ENCODE results near the gene KIF16B.
"Not testable (repeated sequence)": the region's sequence is repeated elsewhere in the genome, so short reads cannot be mapped to it uniquely, and the experiment has no call there.

Gene KIF16B

GRCh38 chr20:16590041-16590633 lies 16.9 kb upstream of the KIF16B start:
- no peak for DNase-seq

DNA sequence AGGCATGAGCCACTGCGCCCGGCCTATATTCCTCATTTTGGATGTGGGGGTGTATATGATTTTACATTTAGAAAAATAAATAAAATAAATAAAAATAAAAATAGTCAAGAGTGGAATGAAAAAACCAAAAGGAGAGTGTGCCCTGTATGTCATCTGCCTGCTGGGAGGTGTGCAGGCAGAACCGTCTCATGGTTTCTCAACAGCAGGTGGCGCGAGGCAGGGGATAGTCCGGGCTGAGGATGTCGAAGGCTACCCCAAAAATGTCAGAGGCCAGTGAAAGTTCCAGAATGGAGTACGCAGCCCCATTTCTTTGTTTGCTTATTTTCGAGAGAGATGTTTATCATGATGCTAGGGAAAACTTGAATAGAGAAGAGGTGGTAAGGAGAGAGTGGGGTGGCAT lies 16.4 kb upstream of the KIF16B start:
- DNase-seq, result no peak

- no peak for DNase-seq
Measured at GRCh38 chr20:16588241-16588640, 15.0 kb upstream of the KIF16B start.

- no peak for DNase-seq
Measured at GRCh38 chr20:16587066-16587465, 13.8 kb upstream of the KIF16B start.

- DNase-seq, result no peak
Measured at GRCh38 chr20:16583474-16583873, 10.2 kb upstream of the KIF16B start.

GRCh38 chr20:16581241-16581640 lies 8.0 kb upstream of the KIF16B start:
- no peak for DNase-seq

DNA sequence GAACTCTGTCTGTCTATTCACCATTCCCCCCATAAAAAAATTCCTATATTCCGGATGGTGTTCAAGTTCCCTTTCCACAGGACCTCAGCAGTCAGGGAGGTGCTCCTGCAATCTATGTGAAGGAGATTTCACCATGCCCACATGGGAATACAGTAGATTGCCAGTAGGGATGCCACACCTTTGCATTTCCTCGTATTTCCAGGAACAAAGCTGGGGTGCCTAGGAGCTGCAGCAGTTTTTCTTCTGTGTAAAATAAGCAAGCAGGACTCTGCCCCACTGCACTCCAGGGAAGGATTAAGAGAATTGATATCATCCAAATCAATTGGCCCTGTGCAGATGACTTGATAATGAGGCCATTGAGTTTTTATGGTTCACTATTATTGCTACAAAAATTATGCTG lies 7.4 kb upstream of the KIF16B start:
- no peak for DNase-seq

DNA sequence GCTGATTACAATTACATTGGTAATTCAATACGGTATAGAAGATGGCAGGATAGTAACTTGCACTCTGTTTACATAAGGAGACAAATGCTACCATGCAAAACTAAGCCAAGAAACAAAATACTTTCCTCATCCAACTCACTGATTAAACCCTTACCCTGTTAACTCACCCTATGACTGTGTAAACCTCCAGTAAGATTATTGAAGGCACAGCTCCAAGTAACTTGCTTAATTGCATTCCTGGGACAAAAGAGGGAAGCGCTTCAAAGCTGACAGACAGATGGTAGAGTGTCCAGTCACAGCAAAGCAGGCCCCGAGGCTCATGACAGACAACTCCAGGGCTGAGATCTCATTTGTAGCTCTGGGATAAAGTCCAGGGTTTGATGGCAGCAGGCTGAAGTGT lies 6.9 kb upstream of the KIF16B start:
- DNase-seq, result no peak

DNA sequence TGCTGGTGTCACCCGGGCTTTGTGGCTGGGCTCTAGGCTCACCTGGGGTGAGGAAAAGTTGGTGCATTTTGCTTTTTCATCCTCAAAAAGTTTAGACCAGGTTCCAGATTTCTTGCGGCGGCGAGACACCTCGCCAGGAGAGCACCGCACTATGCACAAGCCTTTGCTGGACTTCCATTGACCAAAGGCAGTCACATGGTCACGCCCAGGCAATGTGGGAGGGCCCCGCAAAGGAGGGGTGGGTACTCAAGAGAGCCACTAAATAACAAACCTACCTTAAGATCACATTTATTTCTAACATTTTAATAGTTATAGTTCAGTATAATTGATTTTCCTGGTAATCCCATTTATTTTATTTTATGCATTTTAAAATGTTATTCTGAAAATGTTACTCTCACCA lies 3.0 kb upstream of the KIF16B start:
- no peak for DNase-seq

DNA sequence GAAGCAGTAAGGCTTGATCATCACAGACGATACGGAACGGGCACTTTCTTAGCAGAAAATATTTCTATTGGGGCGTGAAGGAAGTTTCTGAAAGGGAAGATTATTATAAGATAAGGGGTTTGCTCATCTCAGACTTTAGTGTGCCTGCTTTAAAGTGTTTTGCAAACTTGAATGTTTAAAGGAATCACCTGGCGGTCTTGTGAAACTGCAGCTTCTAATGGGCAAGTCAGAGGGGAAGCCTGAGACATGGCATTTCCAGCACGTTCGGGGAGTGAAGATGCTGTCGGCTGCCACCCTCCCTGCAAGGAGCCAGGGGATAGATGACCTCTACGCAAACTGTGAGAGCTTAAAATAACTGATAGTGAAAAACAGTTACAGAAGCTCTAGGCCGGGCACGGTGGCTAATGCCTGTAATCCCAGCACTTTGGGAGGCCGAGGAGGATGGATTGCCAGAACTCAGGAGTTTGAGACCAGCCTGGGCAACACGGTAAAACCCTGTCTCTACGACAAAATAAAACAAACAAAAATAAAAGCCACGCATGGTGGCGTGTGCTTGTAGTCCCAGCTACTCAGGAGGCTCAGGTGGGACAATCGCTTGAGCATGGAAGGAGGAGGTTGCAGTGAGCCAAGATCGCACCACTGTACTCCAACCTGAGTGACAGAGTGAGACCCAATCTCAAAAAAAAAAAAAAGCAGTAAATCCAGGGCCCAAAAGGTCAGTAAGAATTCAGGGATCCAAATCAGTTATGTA lies 2.3 kb upstream of the KIF16B start:
- DNase-seq, result no peak

DNA sequence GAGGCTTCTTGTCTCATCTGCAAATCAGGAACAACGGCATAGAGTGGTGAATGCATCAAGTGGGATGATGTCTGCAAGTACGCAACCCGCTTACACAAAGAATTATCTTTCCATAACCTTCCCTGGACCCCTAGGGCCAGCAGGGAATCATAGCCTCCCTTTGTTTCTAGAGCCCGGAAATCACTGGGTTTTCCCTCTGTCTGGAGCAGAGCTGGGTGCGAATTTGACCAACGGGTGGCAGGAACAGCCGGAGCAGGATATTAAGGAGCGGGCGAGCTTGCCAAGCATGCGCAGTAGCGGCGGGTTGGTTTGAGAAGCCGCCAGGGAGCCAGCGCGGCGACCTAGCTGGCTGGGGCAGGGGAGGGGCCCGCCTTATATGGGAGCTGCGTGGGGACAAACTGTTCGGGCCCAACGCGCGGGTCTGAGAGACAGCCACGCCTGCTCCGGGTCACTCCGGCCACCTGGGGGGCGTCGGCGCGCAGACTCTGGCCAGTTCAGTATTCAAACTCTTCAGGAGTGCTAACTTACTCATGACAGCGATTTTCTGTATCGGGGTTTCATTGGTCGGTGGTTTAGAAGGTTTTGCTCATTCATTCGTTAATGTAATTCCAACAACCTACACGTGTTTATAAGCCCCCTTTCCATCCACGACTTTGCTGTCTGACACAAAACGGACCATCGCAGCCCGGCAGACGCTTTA lies 1.6 kb upstream of the KIF16B start:
- DNase-seq, result peak; percentile 41 to 44

DNA sequence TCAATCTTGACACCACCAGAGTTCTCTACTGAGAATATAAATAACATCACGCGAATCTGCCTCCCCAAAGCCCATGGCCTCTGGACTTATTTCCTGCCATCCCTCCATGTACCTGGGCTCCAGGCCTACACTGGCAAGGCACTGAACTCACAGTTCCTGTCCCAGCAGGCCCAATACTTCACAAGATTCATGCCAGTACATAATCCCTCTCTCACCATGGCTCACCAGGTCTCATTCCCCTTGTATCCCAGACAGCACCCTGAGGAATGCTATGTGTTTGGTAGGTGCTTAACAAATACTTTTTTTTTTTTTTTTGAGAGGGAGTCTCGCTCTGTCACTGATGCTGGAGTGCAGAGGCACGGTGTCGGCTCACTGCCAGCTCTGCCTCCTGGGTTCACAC lies 1.9 kb downstream of the KIF16B start:
- no peak for DNase-seq

DNA sequence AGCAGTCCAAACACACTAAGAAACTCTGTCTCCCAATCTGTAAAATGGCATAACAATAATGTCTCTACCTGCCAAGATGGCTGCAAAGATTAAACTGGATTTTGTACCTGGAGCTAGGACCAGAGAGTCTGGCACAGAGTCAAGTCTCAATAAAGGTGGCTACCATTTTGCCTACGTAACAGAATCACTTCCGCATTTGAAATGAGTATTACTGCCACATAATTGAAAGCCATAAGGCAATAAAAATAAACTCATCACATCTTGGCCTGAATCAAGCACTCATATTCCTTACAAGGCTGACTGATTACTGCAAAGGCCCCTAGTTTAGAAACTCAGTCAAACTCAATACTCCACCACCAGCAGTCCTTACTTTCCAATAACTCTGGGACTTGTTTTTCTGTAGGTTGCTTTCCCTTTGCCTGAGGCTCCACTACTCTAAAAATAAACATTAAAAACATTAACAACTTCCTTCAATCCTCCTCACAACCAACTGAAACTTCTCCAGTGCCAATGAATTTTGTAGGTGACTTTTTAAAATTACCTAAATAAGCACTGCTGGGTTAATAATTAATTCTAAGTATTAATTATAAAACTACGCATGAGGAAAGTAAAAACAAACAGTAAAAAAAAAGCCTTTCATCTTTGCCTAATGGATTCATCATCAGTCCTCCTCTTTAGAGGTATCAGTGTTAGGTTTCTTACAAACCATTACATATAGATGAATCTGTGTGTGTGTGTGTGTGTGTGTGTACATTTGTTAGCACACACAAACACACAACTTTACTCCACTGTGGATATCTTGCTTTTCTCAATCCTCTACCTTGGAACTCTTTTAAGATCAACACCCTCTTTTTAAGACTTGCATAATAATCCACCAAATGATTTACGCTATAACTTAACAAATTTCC lies 3.7 kb downstream of the KIF16B start:
- no peak for DNase-seq

DNA sequence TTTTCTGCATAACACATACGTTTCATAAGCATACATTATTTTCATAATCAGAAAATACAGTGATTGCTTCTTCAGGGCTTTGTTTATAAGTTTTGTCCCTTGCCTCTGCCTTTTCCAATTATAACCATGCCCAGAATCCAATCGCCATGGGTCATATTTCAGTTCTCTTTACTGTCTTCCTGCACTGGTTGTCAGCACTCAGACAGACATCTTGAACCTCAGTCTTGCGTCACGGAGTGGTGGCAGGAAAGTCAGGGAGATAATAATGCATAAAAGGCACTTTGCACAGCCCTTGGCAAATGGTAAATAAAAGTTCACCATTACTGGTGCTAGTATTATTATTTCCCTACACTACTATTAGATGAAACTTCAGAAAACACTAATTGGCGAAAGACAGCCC lies 7.2 kb downstream of the KIF16B start:
- no peak for DNase-seq

DNA sequence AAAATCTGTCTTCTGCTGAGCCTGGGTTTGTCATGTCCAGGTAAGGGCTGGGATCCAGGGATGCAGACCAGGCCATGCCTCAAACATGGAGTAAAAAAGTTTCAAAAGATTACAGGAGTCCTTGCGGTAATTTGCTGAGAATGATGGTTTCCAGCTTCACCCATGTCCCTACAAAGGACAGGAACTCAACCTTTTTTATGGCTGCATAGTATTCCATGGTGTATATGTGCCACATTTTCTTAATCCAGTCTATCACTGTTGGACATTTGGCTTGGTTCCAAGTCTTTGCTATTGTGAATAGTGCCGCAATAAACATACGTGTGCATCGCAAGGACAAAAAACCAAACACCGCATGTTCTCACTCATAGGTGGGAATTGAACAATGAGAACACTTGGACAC lies 9.2 kb downstream of the KIF16B start:
- DNase-seq, result not testable (repeated sequence)

DNA sequence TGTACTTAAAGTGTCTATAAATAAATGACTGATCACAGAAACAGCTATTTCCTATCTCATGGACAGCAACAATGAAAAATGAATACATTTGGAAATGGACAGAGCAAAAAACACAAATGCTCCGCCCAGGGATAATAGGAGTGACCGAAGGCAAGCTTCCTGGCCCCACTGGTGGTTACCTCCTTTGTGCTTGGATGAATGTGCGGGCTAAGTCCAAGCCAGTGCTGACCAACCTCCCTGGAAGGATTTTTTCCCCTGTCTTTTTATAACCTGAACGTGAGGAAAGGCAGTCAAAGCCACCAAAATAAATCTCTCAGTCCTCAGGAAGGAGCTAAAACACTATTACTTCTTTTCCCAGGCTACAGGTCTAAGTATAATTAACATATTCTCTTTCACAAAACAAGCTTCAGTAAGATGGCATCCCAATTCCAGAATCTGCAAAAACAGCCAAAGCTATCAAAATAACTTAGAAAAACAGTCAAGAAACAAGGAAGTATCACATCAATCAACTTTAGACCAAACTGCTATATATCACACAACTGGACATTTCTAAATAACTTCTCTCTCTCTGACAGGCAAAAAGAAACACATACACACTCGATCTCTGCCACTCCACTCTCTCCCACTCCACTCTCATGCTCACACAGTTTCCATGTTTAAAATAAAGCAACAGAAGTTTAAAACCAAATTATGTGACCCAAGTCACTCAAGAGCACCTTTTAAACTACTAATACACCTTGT lies 10.0 kb downstream of the KIF16B start:
- no peak for DNase-seq

GRCh38 chr20:16562259-16562658 lies 11.0 kb downstream of the KIF16B start:
- no peak for DNase-seq

GRCh38 chr20:16560661-16561060 lies 12.6 kb downstream of the KIF16B start:
- no peak for DNase-seq

GRCh38 chr20:16560216-16560615 lies 13.0 kb downstream of the KIF16B start:
- DNase-seq, result no peak

- no peak for DNase-seq
Measured at GRCh38 chr20:16556301-16556700, 16.9 kb downstream of the KIF16B start.

DNA sequence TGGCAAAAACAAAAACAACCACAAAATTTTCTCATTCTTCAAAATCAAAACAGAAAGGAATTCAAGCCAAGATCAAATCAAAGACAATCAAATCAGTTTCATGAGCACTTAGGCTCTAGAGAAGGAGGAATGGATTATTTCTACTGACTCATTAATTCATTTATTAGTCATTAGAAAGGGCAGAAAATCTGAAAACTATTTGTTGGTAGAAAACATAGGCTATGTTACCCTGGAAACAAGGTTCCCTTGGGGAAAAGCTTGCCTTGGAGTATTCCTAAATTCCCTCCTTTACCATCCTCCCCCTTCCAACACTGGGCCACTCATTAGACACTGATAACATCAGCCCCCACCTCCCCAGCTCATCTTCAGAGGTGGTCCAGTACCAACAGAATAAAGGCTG lies 17.5 kb downstream of the KIF16B start:
- DNase-seq, result no peak

DNA sequence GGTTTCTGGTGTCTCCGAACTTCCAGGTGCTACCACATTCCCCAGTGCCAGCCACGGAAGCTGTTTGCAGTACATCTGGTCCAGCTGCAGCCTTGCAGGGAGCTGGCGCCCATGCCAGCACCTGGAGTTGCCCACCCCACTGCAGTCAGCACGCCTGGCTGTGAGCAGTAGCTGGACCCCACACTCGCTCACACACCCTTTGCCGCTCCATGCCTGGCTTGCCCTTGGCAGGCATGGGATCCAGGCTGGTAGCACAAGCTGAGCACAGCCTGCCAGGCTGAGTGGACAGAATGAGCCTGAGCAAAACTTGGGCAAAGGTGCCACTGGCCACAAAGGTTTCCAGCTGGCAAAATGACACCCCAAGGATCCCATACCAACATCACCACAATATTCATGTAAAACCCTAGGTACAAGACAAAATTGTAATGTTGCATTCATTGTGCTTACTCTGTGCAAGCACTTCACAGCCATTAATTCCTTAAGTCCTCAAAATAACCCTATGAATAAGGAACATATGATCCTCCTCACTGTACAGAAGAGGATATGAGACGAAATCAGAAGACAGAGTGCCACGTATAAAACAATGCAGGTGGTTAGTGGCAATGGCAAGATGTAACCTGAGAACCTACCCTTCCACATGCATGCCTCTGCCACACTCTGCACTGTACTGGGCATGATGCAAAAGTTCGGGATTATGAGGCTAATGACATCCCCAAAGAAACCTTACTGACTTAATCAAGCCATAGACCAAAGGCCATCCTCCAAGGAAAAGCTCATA lies 18.3 kb downstream of the KIF16B start:
- no peak for DNase-seq
